ENCODE data around the gene PTCH2. TPM values are rescaled to one million over a fixed set of nuclear protein-coding genes. Genes with fewer than 3 reads are reported as not detected.
"Not testable (repeated sequence)": the region's sequence is repeated elsewhere in the genome, so short reads cannot be mapped to it uniquely, and the experiment has no call there.

Gene PTCH2
- total RNA-seq, 5 donors from 2014 or later (not counting 1 experiment from before 2014, with no cell fraction given): 0.89 to 2.3 (median 1.3) TPM

DNA sequence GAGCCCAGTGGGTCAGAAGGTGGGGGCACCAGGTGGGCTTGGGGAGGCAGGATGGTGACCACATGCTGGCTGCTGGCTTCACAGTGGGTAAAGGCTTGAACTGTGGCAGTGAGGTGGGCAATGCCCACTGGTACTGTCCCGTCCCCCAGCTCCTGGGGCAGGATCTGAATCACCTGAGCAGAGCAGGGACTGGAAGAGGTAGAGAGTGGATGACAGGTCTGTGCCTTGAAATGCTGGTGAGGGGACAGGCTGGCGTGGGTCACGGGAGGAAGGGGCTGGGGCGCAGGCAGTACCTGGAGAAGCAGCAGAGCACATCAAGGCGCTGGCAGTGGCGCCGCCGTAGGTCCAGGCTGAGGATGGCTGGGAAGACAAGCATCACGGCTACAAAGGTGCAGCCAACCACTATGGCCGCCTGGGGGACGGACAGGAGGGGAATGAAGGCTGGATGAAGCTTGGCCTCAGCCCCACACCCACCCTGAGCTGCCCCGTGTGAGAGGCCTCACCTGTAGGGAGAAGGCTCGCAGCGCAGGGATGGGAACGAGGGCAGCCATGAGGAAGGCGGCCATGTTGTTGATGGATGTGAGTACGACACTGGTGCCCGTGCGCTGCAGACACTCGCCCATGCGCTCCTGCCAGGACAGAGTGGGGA lies 14.9 kb downstream of the PTCH2 start:
- H3K4me1 ChIP-seq (ENCODE audit: control insufficient read depth in 1 of 2, extremely low read depth in 1 of 2, insufficient read depth in 2 of 2, low read length in 2 of 2): no peaks in the 10 kb centered on the region
- Mint-ChIP-seq H3K36me3 (no peaks in the 10 kb centered on the region), H3K27me3 (no peaks in the 10 kb centered on the region), H3K27ac (no peak overlapping the region), H3K9me3 (no peaks in the 10 kb centered on the region), H3K4me1 (no peaks in the 10 kb centered on the region), H3K4me3 (no peak overlapping the region)
- peaks cover 0 to 12% of the 10 kb centered on the region in 2 experiments for H3K27me3 ChIP-seq (replicated peaks in 1 of 2; ENCODE audit: control insufficient read depth in 2 of 2, extremely low read depth in 1 of 2, insufficient read depth in 2 of 2, low read length in 1 of 2)
- H3K4me3 ChIP-seq (ENCODE audit: control insufficient read depth in 1 of 2, extremely low read depth in 1 of 2, low read length in 1 of 2): no peak overlapping the region
- POLR2A ChIA-PET: interaction anchor here in 1 of 2 donors (0.6 kb wide), 1 partner anchor 1298 kb away, joined by 3 read pairs; no protein-coding TSS in a partner anchor
- H3K9me3 ChIP-seq: no peaks in the 10 kb centered on the region
- H3K27ac ChIP-seq (ENCODE audit: low read length): no peak overlapping the region
- 93% methylated on average over 13 of the region's 21 CpGs for WGBS (ENCODE audit: insufficient coverage)
- CTCF ChIA-PET: no interaction called here
- H3K36me3 ChIP-seq (ENCODE audit: control insufficient read depth in 2 of 2, extremely low read depth in 1 of 2, insufficient read depth in 1 of 2, low read length in 1 of 2): no peaks in the 10 kb centered on the region
- ATAC-seq (replicated peaks in 1 of 4) (no peak), DNase-seq (no peak)

- no peak overlapping the region for H3K27ac Mint-ChIP-seq
- DNase-seq: no peak
- no peak overlapping the region for H3K4me3 Mint-ChIP-seq
- Histone ChIP-seq H3K4me1 (ENCODE audit: control insufficient read depth in 1 of 2, extremely low read depth in 1 of 2, insufficient read depth in 2 of 2, low read length in 2 of 2) (no peaks in the 10 kb centered on the region), H3K9me3 (no peaks in the 10 kb centered on the region), H3K4me3 (ENCODE audit: control insufficient read depth in 1 of 2, extremely low read depth in 1 of 2, low read length in 1 of 2) (no peak overlapping the region), H3K36me3 (ENCODE audit: control insufficient read depth in 2 of 2, extremely low read depth in 1 of 2, insufficient read depth in 1 of 2, low read length in 1 of 2) (no peaks in the 10 kb centered on the region), H3K27ac (ENCODE audit: low read length) (no peak overlapping the region), H3K27me3 (replicated peaks in 1 of 2; ENCODE audit: control insufficient read depth in 2 of 2, extremely low read depth in 1 of 2, insufficient read depth in 2 of 2, low read length in 1 of 2) (peaks cover 0 to 12% of the 10 kb centered on the region in 2 experiments)
- H3K9me3 Mint-ChIP-seq: no peaks in the 10 kb centered on the region
- CTCF ChIA-PET: no interaction called here
- H3K27me3 Mint-ChIP-seq: no peaks in the 10 kb centered on the region
- no peak for ATAC-seq (replicated peaks in 1 of 4)
- POLR2A ChIA-PET: interaction anchor here in 1 of 2 donors (0.6 kb wide), 1 partner anchor 1299 kb away, joined by 3 read pairs; no protein-coding TSS in a partner anchor
- H3K4me1 Mint-ChIP-seq: no peaks in the 10 kb centered on the region
- H3K36me3 Mint-ChIP-seq: no peaks in the 10 kb centered on the region
- WGBS (ENCODE audit: insufficient coverage): 84% methylated on average over 28 of the region's 28 CpGs
Measured at GRCh38 chr1:44827197-44828002, 15.7 kb downstream of the PTCH2 start.

DNA sequence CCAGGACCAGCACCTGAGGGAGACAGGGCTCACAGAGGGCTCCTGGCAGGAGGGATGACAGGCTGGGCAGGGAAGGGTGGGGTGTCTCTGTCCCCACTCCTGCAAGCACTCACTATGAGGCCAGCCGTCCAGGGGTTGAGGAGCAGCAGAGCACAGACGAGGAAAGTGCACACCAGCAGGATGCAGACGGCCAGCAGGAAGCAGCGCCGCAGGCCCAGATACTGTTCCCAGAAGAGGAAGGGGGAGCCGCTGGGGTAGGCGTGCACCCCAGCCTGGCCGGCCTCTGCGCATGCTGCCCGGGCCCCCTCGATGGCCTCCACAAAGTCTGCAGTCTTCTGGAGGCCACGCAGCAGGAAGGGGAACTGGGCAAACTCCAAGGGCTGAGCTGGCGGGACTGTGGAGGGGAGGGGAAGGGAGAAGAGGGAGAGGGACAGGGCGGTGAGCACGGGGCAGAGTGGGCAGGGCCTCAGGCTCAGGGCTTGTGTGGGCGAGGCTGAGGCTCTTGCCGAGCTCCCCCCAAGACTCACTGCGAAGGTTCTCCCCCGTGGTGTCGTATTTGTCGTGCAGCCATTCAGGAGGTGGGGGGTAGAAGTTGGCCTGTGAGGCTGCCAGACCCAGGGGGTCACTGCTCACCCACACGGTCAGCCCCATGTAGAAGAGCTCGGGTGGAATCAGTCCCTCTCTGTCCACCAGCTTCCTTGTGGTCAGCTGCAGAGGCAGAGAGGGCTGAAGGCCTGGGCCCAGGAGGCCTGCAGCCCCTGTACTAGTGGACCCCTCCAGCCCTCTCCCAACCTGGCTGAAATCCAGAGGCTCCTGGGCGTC lies 16.5 kb downstream of the PTCH2 start:
- H3K27me3 ChIP-seq (replicated peaks in 1 of 2; ENCODE audit: control insufficient read depth in 2 of 2, extremely low read depth in 1 of 2, insufficient read depth in 2 of 2, low read length in 1 of 2): peaks cover 0 to 12% of the 10 kb centered on the region in 2 experiments
- Mint-ChIP-seq H3K36me3 (no peaks in the 10 kb centered on the region), H3K4me1 (peaks cover 0 to 1% (median under 1%) of the 10 kb centered on the region in 3 donors), H3K27me3 (no peaks in the 10 kb centered on the region), H3K4me3 (no peak overlapping the region), H3K9me3 (no peaks in the 10 kb centered on the region), H3K27ac (no peak overlapping the region)
- ATAC-seq (replicated peaks in 1 of 4) (no peak), DNase-seq (no peak)
- H3K36me3 ChIP-seq (ENCODE audit: control insufficient read depth in 2 of 2, extremely low read depth in 1 of 2, insufficient read depth in 1 of 2, low read length in 1 of 2): no peaks in the 10 kb centered on the region
- no peak overlapping the region for H3K4me3 ChIP-seq (ENCODE audit: control insufficient read depth in 1 of 2, extremely low read depth in 1 of 2, low read length in 1 of 2)
- no peaks in the 10 kb centered on the region for H3K4me1 ChIP-seq (ENCODE audit: control insufficient read depth in 1 of 2, extremely low read depth in 1 of 2, insufficient read depth in 2 of 2, low read length in 2 of 2)
- 64% methylated on average over 19 of the region's 24 CpGs for WGBS (ENCODE audit: insufficient coverage)
- H3K27ac ChIP-seq (ENCODE audit: low read length): no peak overlapping the region
- ChIA-PET POLR2A (no interaction called here), CTCF (no interaction called here)
- H3K9me3 ChIP-seq: no peaks in the 10 kb centered on the region

- POLR2A ChIA-PET, H3K27ac Mint-ChIP-seq: not testable (repeated sequence)
- 98% methylated on average over 5 of the region's 6 CpGs for WGBS (ENCODE audit: insufficient coverage)
Measured at GRCh38 chr1:44824392-44824791, 18.7 kb downstream of the PTCH2 start.

GRCh38 chr1:44822981-44823451 lies 20.0 kb downstream of the PTCH2 start:
- no peaks in the 10 kb centered on the region for H3K36me3 ChIP-seq (ENCODE audit: control insufficient read depth in 2 of 2, extremely low read depth in 1 of 2, insufficient read depth in 1 of 2, low read length in 1 of 2)
- H3K27ac ChIP-seq (ENCODE audit: low read length): no peak overlapping the region
- no peaks in the 10 kb centered on the region for H3K9me3 ChIP-seq
- ChIA-PET POLR2A (interaction anchor here in 1 of 2 donors (0.6 kb wide), 1 partner anchor 39 kb away, joined by 4 read pairs; no protein-coding TSS in a partner anchor), CTCF (no interaction called here)
- peaks cover 10 to 27% of the 10 kb centered on the region in 2 experiments for H3K4me1 ChIP-seq (ENCODE audit: control insufficient read depth in 1 of 2, extremely low read depth in 1 of 2, insufficient read depth in 2 of 2, low read length in 2 of 2)
- no peak overlapping the region for H3K4me3 Mint-ChIP-seq
- H3K27me3 ChIP-seq (replicated peaks in 1 of 2; ENCODE audit: control insufficient read depth in 2 of 2, extremely low read depth in 1 of 2, insufficient read depth in 2 of 2, low read length in 1 of 2): peaks cover 0 to 12% of the 10 kb centered on the region in 2 experiments
- no peaks in the 10 kb centered on the region for H3K9me3 Mint-ChIP-seq
- H3K4me1 Mint-ChIP-seq: peaks cover 26 to 35% (median 29%) of the 10 kb centered on the region in 3 donors
- H3K36me3 Mint-ChIP-seq: no peaks in the 10 kb centered on the region
- ATAC-seq (replicated peaks in 1 of 4) (no peak), DNase-seq (no peak)
- 93% methylated on average over 10 of the region's 15 CpGs for WGBS (ENCODE audit: insufficient coverage)
- H3K4me3 ChIP-seq (ENCODE audit: control insufficient read depth in 1 of 2, extremely low read depth in 1 of 2, low read length in 1 of 2): no peak overlapping the region
- no peaks in the 10 kb centered on the region for H3K27me3 Mint-ChIP-seq
- no peak overlapping the region for H3K27ac Mint-ChIP-seq

More at GRCh38 chr1:44824392-44824791, 18.7 kb downstream of the PTCH2 start:
- peaks cover 8 to 17% of the 10 kb centered on the region in 2 experiments for H3K4me1 ChIP-seq (ENCODE audit: control insufficient read depth in 1 of 2, extremely low read depth in 1 of 2, insufficient read depth in 2 of 2, low read length in 2 of 2)
- CTCF ChIA-PET; H3K27ac ChIP-seq (ENCODE audit: low read length); H3K9me3 Mint-ChIP-seq; H3K27me3 Mint-ChIP-seq; H3K36me3 Mint-ChIP-seq; H3K9me3 ChIP-seq; H3K36me3 ChIP-seq (ENCODE audit: control insufficient read depth in 2 of 2, extremely low read depth in 1 of 2, insufficient read depth in 1 of 2, low read length in 1 of 2); H3K4me3 ChIP-seq (ENCODE audit: control insufficient read depth in 1 of 2, extremely low read depth in 1 of 2, low read length in 1 of 2); ATAC-seq (replicated peaks in 1 of 4); DNase-seq; H3K4me3 Mint-ChIP-seq: not testable (repeated sequence)
- H3K4me1 Mint-ChIP-seq: peaks cover 17 to 23% (median 22%) of the 10 kb centered on the region in 3 donors
- peaks cover 0 to 12% of the 10 kb centered on the region in 2 experiments for H3K27me3 ChIP-seq (replicated peaks in 1 of 2; ENCODE audit: control insufficient read depth in 2 of 2, extremely low read depth in 1 of 2, insufficient read depth in 2 of 2, low read length in 1 of 2)
